Occipital lobe (tissue), 2 donors: ENCODE results near the gene RIPK4. TPM values are rescaled to one million over a fixed set of nuclear protein-coding genes. Genes with fewer than 3 reads are reported as not detected.
"Not testable (repeated sequence)": the region's sequence is repeated elsewhere in the genome, so short reads cannot be mapped to it uniquely, and the experiment has no call there.

ENCODE experiments used
- DNase-seq: peaks from one replicate; lab custom pipeline; 2025; lab: John Stamatoyannopoulos, UW
- total RNA-seq: library from RNA; depleted of rRNA; stranded (reverse); fragments of >200 nt; gene quantifications from one replicate; pipeline ENCODE4 v1.2.3, GENCODE V29; 2014

The RIPK4 gene
- total RNA-seq, 1 donor from 2014 or later = 0.47 TPM

GRCh38 chr21:41717573-41718330 lies 49.1 kb downstream of the RIPK4 start:
- no peak for DNase-seq

DNA sequence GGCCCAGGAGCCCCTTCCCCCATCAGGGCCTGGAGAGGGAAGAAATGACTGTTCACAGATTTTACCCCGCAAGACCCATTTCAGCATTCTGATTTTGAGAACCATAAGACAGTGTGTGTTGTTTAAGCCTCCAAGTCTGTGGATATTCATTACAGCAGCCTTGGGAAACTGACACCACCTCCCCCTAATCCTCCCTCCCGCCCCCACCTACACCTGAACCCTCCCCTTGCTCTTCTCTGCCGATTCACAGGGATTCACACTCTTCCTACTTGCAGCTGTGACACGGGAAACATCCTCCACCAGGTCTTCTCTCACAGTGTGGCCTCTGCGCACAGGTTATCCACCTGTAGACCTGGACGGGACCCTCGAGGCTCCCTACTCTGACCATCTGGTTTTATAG lies 50.1 kb downstream of the RIPK4 start:
- no peak for DNase-seq

DNA sequence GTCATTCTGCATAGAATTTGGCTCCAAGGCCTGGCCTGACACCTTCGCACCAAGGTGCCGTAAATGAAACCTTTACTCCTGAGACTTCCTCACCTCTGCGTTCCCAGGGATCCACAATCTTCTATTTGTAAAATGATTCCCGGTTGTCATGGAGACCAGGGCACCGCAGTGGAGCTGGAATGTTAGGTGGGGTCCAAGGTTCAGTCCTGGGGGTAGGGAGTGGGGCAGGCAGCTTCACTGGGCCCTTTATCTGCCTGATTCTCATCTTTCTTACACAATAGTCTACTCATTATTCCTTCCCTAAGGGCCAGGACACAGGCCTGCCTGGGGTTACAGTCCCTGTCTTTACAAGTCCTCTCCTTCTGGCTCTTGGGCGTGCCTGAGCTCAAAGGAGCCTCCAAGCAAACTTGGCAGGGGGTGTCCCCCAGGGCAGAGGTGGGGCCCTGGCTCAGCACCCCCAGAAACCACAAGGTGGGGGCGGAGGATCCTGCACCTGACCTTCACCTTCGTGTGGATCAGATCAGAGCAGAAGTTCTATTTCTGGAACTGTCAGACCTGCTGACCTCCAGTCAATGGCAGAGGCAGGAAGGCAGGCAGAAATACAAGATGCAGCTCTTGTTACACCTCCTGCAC lies 51.1 kb downstream of the RIPK4 start:
- DNase-seq = no peak

DNA sequence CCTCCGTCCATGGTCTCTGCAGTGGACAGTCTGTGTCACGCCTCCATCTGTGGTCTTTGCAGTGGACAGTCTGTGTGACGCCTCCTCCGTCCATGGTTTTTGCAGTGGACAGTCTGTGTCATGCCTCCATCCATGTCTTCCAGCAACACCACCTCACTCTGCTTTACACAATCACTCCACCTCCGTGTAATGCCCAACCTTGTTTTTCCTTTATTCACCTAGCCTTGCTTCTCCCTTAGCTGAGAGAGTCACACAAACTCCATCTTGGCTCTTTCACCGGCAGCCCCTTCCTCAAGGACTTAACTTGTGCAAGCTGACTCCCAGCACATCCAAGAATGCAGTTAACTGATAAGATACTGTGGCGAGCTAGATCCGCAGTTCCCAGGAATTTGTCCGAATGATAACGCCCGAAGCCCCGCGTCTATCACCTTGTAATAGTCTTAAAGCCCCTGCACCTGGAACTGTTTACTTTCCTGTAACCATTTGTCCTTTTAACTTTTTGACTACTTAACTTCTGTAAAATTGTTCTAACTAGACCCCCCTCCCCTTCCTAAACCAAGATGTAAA lies 52.5 kb downstream of the RIPK4 start:
- not testable (repeated sequence) for DNase-seq

DNA sequence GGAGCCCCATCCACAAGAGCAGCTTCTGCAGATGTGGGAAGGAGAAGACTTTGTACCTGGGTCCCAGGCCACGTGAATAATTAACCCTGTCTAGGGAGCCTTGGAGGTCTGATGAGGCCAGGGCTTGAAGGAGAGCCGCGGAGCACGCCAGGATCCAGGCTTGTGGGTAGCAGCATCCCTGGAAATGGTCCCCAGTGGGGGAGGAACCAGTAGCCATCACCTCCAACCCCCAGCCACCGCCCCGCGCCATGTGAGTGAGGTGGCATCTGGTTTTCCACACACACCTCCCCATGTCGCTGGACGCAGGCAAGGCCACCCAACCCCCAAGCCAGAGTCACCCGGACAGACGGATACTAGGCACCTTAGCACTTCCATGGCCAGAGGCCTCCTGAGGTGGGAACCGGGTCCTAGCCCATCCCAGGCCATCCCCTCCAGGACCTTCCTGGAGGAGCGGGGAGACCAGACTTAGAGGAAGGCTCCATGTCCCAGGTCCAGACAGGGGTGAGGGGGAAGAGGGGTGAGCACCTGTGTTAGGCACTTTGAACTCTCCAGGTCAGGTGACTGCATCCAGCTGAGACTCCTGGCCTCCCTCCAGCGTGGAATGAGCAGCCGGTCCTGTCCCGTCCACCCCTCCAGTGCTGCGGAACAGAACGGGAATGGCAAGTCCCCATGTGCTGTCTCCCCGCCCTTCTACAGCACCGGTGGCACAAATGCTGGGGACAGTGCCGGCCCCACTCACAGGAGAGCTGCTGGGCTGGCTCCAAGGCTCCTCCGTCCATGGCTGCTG lies 53.2 kb downstream of the RIPK4 start:
- no peak for DNase-seq

GRCh38 chr21:41712730-41713129 lies 54.1 kb downstream of the RIPK4 start:
- DNase-seq = no peak

- no peak for DNase-seq
Observed at GRCh38 chr21:41712201-41712600, 54.7 kb downstream of the RIPK4 start.

- DNase-seq = no peak
Observed at GRCh38 chr21:41711416-41712007, 55.3 kb downstream of the RIPK4 start.

GRCh38 chr21:41710823-41711160 lies 56.1 kb downstream of the RIPK4 start:
- DNase-seq = no peak

DNA sequence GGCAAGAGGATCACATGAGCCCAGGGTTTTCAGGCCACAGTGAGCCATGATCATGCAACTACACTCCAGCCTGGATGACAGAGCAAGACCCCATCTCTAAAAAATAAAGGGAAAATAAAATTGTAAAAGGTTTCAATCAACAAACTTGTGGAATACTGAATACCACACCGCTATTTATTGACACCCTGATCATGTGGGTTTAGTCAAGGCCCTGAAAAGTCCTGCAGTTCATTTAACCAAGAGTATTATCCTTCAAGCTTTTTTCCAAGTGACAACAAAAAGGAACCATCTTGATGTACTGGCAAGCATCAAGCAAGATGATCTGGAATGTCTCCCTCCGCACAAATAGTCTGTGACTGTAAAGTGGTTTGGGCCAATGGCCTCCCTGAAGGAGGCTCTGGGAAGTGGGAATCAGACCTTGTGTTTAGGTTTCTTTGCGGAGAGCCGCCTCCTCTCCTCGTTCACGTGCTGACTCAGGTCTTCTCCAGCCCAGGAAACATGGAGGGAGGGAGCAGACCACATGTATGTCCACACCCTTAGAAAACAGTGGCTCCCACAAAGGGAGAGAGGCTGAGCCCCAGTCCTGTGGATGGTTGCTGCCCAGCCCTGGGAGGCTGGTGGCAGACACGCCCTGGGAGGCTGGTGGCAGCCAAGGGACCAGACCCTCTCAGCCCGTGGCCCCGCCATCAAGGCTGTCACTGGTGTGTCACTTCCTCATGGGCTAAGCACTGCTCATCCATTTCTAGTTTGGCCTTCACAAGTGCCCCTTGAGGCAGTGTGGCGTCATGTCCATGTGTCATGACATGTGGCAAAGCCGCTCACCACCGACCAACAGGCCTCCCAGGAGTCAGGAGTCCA lies 56.7 kb downstream of the RIPK4 start:
- no peak for DNase-seq

DNA sequence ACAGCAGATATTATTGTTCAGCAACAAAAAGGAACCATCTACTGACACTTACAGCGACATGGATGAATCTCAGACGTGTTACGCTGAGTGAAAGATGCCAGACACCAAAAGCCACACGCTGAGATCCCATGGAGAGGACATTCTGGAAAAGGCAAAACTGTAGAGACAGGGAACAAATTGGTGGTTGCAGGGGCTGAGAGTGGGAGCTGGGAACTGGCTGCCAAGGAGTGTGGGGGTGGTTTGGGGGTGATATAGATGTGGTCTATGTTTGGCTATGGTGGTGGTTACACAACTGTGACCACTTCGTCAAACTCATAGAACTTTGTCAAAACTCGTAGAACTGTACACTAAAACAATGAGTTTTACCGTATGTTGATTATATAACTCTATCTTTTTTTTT lies 57.7 kb downstream of the RIPK4 start:
- no peak for DNase-seq

DNA sequence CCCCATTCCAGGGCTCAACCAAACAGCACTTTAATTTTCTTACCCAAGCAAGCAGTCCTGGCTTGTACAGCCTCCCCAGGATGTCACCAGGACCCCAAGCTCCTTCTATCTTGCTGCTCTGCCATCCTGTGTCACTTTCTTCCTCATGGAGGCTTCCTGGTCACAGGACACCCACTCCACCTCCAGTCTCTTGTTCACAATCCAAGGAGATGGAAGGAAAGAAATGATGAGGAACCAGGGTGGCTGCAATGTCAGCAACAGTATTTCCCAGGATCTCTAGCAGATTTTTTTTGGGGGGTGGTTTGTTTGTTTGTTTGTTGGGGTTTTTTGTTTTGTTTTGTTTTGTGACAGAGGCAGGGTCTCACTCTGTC lies 58.9 kb downstream of the RIPK4 start:
- DNase-seq = no peak

DNA sequence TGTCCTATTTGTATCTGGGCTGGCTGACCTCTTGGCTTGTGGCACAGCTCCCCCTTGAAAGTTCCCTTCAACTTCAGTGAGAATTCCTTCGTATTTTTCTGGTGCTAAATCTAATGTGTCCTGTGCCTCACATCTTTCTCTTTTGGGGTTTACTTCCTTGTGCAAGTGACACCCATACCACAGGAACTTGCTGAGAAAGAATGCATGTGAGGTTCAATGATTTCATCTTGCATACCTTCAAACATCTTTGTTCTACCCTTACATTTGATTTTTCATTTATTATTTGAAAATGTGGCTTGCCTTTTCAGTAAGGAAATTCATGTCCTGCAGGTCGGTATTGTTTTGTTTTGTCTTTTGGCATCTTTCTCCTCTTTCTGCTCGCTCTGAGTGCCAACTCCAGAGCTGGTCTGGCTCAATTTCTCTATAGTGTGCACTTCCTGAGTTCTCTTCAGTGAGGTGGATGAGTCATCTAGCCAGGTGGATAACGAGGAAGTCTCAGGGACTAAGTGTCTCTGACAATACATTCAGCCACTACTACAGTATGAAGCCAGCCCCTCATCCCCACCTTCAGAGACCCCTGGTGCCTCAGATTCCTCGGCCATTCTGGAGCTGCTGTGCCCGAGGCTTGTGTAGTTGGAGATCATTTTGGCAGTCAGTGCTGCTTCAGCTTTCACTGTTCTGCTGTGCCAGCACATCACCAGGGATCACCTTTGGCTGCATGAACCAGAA lies 59.5 kb downstream of the RIPK4 start:
- DNase-seq = no peak

DNA sequence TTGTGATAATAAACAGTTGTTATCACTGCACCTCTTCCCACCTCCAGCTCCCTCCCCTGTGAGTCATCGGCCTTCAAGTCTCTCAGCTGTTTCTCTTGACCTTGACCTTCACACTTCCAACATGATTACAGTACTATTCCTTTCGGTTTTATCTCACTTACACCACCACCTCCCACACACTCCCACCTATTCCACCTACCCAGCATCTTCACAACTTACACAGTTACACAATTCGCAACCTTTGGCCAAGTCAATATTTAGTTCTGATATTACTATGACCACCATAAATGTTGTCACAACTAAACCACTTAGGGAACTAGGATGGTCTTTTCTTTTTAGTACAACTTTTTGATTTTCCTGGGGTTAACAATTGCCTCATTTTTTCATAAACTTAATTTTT lies 60.2 kb downstream of the RIPK4 start:
- DNase-seq = no peak

DNA sequence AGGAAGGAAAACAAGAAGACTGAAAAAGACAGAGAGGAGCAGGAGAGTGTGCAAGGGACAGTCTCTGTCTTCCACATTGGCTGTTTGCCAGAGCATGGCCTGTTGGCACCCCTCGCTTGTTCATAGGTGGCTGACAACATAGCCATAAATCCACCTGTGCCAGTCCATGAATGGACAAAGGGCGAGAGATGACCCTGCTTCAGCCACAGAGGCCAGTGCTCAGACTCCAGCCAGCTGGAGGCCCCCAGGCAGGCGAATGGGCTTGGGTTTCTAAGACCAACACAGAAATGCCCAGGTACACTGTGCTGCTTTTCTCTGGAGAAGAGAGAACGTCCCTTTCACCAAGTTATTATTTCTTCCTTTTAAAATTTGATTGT lies 60.6 kb downstream of the RIPK4 start:
- no peak for DNase-seq

- DNase-seq = no peak
Observed at GRCh38 chr21:41705546-41706262, 61.1 kb downstream of the RIPK4 start.

GRCh38 chr21:41703857-41704501 lies 62.9 kb downstream of the RIPK4 start:
- no peak for DNase-seq

DNA sequence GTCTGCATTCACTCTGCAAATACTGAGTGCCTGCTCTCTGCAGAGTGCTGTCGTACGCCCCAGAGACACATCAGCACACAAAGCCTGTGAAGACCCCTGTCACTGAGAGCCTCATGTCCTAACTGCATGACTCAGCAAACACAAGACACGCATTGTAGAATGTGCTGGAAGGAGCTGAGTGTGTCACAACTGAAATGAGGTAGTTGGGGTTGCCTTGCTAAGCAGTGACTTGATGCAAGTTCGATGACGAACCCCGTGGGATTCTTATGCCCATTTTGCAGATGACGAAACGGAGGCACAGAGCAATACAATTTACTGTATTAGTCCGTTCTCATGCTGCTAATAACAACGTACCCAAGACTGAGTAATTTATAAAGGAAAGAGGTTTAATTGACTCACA lies 65.1 kb downstream of the RIPK4 start:
- no peak for DNase-seq

GRCh38 chr21:41699311-41699710 lies 67.5 kb downstream of the RIPK4 start:
- no peak for DNase-seq
